ENCODE data around the gene KCNIP1.

KCNIP1 gene

GRCh38 chr5:170494041-170494440 is 9.8 kb upstream of the KCNIP1 start:
- peaks cover 0 to 10% of the 10 kb centered on the region in 2 donors for H3K27me3 ChIP-seq
- no peak for DNase-seq
- H3K4me3 ChIP-seq: no peak overlapping the region
- H3K27ac ChIP-seq: no peak overlapping the region
- TF ChIP-seq CTCF (IDR thresholded peaks at IDR 0.05): no peak
- no peaks in the 10 kb centered on the region for H3K36me3 ChIP-seq
- no peaks in the 10 kb centered on the region for H3K9me3 ChIP-seq
- peaks cover 0 to 15% (median 5%) of the 10 kb centered on the region in 4 donors for H3K4me1 ChIP-seq
- intact Hi-C loops (cut with DNase I; ENCODE audit: low total_unique reads): no loop called here

- Histone ChIP-seq H3K9me3 (peaks cover 0 to 6% (median 0%) of the 10 kb centered on the region in 3 donors), H3K27me3 (peaks cover 0 to 19% of the 10 kb centered on the region in 2 donors), H3K4me3 (no peak overlapping the region), H3K27ac (no peak overlapping the region), H3K36me3 (no peaks in the 10 kb centered on the region), H3K4me1 (peaks cover 0 to 11% (median 5%) of the 10 kb centered on the region in 4 donors)
- TF ChIP-seq CTCF (IDR thresholded peaks at IDR 0.05): no peak
- intact Hi-C loops (cut with DNase I; ENCODE audit: low total_unique reads): no loop called here
- no peak for DNase-seq
Observed at GRCh38 chr5:170495825-170496661, 7.8 kb upstream of the KCNIP1 start.

DNA sequence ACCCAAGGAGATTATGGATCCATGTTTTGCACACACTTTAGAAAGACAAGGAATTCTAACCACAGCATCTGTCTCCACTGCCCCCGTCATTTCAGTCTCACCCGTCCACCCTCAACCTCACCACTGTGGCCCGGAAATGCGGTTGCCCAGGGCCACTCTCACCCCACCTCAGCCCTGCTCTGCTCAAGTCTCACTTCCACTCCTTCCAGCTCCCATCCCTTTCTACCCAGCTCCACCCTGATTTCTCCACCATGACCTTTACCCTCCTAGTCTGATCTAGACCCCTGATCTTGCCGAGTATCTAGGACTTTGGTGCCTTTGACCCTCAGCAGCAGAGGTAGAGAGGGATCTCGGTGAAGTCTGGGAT is 7.2 kb upstream of the KCNIP1 start:
- intact Hi-C loops (cut with DNase I; ENCODE audit: low total_unique reads): no loop called here
- Histone ChIP-seq H3K27me3 (peaks cover 0 to 21% of the 10 kb centered on the region in 2 donors), H3K4me3 (no peak overlapping the region), H3K4me1 (peaks cover 0 to 5% (median under 1%) of the 10 kb centered on the region in 4 donors), H3K36me3 (no peaks in the 10 kb centered on the region), H3K9me3 (peaks cover 0 to 6% (median 0%) of the 10 kb centered on the region in 3 donors), H3K27ac (no peak overlapping the region)
- TF ChIP-seq CTCF (IDR thresholded peaks at IDR 0.05): no peak
- no peak for DNase-seq

- Histone ChIP-seq H3K36me3 (no peaks in the 10 kb centered on the region), H3K4me3 (no peak overlapping the region), H3K4me1 (no peaks in the 10 kb centered on the region), H3K27ac (no peak overlapping the region), H3K9me3 (peaks cover 0 to 6% (median 0%) of the 10 kb centered on the region in 3 donors), H3K27me3 (peaks cover 0 to 25% of the 10 kb centered on the region in 2 donors)
- intact Hi-C loops (cut with DNase I; ENCODE audit: low total_unique reads): no loop called here
- no peak for DNase-seq
- no peak for TF ChIP-seq CTCF (IDR thresholded peaks at IDR 0.05)
Observed at GRCh38 chr5:170497311-170498038, 6.3 kb upstream of the KCNIP1 start.

- peaks cover 0 to 3% (median 3%) of the 10 kb centered on the region in 4 donors for H3K4me1 ChIP-seq
- no peak overlapping the region for H3K27ac ChIP-seq
- H3K36me3 ChIP-seq: no peaks in the 10 kb centered on the region
- H3K9me3 ChIP-seq: peaks cover 0 to 6% (median 0%) of the 10 kb centered on the region in 3 donors
- H3K27me3 ChIP-seq: peaks cover 0 to 38% of the 10 kb centered on the region in 2 donors
- intact Hi-C loops (cut with DNase I; ENCODE audit: low total_unique reads): no loop called here
- H3K4me3 ChIP-seq: no peak overlapping the region
- DNase-seq: no peak
- TF ChIP-seq CTCF (IDR thresholded peaks at IDR 0.05): no peak
Observed at GRCh38 chr5:170498811-170499351, 4.9 kb upstream of the KCNIP1 start.
